ENCODE data around the gene ADCY3.

DNA sequence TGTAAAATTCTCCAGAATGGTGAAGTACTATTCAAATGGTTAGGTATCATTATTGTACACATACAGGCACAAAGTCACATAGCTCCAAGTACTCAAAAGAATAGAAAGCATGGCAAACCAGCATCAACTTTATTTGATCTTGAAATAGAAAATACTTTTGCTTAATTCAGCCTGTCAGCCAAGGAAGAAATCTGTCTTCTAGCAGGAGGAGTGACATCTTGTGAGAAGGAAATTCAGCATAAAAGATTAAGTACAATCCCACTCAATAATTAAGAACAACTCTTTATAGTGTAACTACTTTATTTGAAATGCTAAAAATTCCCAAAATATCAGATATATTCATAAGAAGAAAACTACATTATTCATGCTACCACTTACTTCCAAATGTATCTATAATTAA, 35.9 kb upstream of the ADCY3 start:
- TF ChIP-seq, protein P1, sequence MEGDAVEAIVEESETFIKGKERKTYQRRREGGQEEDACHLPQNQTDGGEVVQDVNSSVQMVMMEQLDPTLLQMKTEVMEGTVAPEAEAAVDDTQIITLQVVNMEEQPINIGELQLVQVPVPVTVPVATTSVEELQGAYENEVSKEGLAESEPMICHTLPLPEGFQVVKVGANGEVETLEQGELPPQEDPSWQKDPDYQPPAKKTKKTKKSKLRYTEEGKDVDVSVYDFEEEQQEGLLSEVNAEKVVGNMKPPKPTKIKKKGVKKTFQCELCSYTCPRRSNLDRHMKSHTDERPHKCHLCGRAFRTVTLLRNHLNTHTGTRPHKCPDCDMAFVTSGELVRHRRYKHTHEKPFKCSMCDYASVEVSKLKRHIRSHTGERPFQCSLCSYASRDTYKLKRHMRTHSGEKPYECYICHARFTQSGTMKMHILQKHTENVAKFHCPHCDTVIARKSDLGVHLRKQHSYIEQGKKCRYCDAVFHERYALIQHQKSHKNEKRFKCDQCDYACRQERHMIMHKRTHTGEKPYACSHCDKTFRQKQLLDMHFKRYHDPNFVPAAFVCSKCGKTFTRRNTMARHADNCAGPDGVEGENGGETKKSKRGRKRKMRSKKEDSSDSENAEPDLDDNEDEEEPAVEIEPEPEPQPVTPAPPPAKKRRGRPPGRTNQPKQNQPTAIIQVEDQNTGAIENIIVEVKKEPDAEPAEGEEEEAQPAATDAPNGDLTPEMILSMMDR (IDR thresholded peaks at IDR 0.05) = no peak
- TF ChIP-seq POLR2A (IDR thresholded peaks at IDR 0.05) = no peak
